NCI-H2196 treated with DMSO at 0.1 percent for 48 hours (cell line): ENCODE results near the gene TFIP11.
A peak's percentile ranks its signal among the peaks of the same experiment; 100 is the strongest.

ENCODE experiments used
- DNase-seq: peaks from one replicate; lab custom pipeline; 2025; ENCODE audit not compliant: unreplicated experiment; lab: John Stamatoyannopoulos, UW

TFIP11 gene

DNA sequence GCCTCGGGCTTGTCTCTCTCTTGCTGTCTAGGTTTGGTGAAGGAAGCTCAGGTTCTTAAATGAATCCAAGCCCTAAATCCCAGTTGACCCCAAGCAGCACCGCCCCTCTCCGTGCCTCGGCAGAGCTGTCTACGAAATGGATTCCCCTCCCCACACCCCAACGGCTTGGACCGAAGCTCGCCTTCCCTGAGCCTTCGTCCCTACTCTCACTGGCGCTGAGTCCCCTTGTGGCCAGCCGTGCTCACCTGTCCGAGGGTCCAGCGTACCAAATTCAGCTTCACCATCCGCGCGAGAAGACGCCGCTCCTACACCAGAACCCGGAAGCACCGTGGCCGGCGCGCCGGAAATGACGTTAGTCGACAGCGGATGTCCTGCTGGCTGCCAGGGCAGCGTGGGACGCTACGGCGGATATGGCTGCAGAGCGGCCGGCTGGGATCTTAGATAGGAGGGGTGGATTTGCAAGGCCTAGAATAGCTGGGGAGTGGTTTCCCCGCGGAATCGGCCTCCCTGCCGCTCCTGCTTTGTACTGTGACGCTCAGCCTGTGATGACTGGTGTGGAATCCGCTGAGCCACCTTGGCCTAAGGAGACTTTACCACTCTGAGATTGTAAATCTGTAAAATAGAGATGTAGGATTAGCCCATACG lies at the start of gene TFIP11:
Gene TFIP11 (minus strand): TSS at position 325 of the 645 bp plus-strand sequence. CDS start 2,201 bp downstream, outside the sequence.
- DNase-seq = peak; percentile 46

DNA sequence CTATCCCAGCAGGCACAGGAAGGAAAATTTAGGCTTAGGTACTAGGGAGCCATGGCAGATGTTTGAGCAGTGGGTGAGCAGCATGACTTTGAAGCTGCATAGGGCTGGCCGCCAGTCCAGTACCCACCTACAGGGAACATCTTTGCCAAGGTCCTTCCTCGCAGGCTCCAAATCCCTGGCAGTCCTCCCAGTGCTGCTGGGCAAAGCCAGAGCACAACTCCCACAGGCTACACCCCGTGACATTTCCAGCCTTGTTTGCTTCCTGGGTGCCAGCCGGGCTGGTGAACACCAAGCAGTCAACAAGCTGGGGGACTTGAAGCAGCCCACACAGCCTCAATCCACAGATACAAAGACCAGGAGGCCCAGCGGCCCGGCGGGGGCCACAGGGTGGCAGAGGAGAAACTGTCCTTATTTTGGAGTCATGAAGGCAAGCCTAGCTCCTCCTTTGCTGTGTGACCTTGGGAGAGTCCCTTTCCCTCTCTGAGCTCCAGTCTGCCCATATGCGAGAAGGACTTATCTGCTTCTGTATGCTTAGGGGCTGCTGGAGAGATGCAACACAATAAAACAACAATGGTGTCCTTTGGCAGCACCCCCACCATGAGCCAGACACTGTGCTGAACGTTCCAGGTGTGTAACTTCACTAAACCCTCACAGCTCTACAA lies 49.6 kb upstream of the TFIP11 start:
- DNase-seq = no peak

DNA sequence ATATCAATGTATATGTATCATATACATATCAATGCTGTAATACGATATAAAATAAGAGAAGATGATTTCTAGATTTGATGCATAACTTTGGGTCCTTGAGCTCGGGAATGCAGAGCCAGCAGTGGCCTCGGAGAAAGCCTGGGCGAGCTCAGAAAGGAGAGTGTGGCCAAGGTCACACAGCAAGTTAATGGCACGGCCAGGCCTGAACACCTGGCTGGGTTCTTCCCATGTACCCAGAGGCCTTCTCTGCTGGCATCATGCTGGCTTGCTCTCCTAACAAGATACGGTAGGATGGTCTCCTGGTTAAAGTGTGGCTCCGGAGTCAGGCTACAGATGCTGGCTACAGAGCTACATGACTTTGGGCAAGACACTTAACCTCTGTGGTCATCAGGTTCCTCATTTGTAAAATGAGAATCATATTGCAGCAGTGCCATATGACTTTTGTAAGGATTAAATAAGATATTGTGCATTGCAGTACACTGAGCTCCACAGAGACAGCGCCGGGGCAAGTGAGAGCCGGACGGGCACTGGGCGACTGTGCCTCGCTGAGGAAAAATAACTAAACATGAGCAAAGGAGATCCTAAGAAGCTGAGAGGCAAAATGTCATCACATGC lies 47.8 kb upstream of the TFIP11 start:
- no peak for DNase-seq

DNA sequence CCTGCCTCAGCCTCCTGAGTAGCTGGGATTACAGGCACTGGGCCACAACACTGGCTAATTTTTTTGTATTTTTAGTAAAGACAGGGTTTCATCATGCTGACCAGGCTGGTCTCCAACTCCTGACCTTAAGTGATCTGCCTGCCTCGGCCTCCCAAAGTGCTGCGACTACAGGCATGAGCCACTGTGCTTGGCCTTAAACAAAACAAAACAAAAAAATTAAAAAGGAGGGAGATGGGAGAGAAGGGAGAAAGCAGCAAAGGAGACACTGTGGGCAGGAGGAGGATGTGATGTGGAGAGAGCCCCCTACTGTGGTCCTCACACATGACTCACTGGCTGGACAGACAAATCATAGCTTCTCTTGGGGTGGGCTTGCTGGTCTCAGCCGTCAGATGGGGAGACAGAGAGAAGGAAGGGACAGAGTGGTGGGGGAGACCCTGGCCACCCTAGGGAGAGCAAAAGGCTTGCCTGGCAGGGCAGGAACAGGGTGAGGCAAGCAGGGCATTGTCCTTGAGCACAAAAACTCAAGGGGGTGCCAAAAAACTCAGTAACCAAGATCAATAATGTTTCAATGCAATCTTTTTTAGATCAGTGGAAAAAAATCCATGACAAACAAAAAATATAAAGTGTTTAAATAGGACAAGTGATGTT lies 46.1 kb upstream of the TFIP11 start:
- no peak for DNase-seq

DNA sequence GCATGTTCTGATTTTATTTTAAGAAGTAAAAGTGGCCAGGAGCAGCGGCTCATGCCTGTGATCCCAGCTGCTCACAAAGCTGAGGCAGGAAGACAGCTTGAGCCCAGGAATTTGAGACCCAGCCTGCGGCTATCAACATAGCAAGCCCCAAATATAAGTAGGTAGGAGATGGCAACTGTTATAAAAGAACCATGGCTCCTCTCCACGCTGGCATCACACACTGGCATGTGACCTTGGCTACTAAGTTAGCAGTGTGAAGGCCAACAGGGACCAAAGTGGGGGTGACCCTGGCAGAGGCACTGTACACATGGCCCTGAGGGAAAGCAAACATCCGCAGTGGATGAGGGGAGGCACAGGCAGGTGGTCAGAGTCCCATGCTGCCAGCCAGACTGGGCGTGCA lies 44.6 kb upstream of the TFIP11 start:
- DNase-seq = no peak

DNA sequence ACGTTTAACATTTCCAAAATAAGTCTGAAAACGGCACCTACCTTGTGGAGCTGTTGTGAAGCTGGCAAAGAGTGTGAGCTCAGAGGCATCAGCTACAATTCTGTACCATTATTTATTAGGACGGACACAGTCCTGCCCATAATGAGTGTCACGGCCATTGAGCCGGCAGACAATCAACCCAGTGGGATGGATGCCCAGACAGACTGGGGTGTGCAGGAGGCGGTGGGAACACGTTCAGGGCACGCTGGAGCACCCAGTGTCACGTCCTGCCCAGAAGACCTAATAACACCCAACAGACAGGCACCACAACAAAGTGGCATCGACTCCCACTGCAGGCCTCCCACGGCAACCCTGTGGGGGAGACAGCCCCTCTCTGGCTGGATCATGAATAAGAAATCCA lies 43.2 kb upstream of the TFIP11 start:
- no peak for DNase-seq

DNA sequence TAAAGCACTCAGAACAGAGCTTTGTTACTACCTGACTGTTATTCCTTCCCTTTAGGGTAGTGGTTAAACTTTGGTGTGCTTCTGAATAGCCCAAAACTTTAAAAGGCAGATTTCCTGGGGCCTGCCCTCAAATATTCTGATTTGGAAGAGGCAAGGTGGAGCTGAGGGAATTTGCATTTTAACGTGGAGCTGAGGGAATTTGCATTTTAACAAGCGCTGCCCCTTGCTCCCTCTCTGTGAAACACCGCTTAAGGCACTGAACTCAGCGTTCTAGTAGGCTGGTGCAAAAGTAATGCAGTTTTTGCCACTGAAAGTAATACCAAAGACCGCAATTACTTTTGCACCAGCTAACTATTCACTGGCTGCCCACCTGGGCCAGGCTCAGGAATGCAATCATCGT lies 42.7 kb upstream of the TFIP11 start:
- DNase-seq = no peak

DNA sequence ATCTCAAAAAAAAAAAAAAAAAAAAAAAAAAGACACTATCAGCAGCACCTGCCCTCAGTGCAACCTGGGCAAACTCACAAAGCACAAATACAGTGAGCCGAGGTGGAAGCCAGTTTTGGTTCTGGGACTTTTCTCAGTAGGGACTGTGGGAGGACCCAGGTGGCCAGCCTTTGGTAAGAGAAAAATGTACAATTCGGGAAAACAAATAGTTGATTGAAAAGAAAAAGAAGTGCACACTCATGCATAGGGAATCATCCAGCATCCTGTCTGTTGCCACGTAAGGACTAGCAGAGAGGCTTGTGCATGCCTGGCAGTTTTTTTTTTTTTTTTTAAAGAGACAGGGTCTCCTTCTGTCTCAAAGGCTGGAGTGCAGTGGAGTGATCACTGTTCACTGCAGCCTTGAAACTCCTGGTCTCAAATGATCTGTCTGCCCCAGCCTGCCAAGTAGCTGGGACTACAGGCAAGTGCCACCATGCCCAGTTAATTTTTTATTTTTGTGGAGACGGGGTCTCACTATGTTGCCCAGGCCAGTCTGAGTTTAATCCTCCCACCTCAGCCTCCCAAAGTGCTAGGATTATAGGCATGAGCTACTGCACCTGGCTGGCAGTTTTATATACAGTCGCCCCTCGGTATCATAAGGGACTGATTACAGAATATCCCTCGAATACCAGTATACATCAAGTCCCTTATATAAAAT lies 40.9 kb upstream of the TFIP11 start:
- no peak for DNase-seq

DNA sequence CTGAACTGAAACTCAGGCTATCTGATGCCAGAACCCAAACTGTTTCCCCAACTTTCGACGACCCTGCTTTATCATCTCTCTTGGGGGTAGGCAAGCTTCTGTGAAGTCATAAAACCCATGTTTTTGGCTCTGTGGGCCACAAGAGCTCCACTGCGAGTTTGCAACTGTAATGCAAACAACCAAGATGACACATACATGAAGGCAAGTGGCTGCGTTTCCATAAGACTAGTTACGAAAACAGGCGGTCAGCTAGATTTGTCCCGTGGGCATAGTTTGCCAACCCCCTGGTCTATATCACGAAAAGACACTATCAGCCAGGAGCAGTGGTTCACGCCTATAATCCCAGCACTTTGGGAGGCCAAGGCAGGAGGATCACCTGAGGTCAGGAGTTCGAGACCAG lies 40.2 kb upstream of the TFIP11 start:
- no peak for DNase-seq

DNA sequence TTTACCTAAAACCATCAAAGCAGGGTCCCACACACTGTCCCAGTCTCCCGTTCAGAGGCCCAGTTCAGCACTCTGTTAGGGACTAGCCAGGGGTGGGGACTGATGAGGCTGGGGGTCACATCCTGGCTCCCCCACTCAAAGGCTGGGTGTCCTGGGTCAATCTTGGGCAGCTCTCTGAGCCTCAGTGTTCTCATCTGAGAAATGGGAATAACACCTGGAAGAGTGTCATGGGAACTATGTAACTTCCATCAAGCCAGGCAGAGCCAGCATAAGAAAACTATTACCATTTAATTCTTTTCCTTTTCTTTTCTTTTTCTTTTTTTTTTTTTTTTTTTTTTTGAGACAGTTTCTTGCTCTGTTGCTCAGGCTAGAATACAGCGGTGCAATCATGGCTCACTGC lies 39.3 kb upstream of the TFIP11 start:
- DNase-seq = no peak

DNA sequence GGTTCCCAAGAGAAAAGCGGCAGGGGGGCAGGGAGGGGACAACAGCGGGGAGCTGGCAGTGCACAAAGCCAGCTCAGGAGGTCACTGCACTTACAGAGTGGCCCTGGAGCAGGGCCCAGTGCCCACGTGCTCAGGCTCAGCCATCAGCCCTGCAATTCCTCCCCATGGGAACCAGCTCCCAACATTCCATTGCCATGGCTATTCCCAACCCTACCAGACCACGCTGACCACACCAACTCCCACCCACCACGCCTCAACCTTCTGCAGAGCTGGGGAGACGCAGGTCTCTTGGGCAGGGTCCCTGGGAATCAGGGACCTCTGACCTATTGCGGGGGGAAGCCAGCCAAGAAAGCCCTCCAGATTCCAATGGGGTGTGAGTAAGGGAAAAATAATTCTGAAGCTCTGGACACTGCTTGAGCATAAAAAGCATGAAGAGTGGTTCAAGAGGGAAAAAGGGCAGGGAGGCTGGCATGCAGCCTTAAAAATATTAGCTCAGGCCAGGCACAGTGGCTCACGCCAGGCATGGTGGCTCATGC lies 38.3 kb upstream of the TFIP11 start:
- DNase-seq = no peak

DNA sequence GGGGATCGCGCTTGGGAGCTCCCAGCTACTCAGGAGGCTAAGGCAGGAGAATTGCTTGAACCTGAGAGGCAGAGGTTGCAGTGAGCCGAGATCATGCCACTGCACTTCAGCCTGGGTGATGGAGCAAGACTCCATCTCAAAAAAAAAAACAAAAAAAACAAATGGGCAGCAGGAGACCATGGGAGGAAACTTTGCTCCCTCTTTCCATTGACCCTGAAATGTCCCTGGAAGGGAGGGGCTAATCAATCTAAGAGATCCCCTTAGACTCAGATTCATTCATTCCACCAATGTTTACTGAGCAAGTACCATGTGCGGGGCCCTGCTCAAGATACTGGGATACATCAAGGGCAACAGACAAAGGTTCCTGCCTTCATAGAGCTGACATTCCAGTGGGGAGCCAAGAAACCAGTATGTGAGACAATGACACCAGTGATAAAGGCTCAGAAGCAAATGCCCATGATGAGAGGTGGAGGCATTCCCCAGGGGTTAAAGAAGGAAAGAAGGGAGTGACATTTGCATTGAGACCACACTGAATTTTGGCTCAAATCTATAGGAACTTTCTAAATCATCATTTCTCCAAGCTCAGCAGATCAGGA lies 37.7 kb upstream of the TFIP11 start:
- no peak for DNase-seq

DNA sequence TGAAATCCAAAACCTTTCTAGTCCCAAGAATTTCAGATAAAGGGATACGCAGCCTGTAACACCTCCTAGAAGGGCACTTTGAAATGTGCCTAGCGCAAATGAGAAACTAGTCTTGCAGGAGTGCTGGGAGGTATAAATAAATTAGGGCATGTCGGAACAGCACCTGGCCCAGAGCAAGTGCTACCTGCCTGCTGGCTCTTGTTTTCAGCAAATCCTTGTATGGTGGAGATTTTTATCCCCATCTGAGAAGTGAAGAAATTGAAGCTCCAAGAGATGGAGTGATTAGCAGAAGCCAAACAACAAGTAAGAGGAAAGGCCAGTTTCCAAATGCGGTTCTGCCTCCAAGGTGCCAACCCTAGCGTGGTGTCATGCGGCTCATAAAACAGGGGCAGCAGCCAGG lies 36.7 kb upstream of the TFIP11 start:
- DNase-seq = no peak

DNA sequence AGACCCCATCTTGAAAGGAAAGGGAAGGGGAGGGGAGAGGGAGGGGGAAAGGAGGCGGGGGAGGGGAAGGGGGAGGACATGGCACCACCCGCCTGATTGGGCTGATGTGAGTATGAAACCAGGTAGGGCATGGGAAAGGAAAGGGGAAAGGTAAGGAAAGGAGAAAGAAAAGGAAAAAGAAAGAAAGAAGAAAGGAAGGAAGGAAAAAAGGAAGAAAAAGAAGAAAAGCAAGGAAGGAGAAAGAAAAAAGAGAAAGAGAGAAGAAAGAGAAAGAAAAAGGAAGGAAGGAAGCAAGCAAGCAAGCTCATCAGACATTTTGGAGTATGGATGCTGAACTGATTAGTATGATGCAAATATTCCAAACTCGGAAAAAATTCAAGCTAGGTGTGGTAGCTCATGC lies 36.0 kb upstream of the TFIP11 start:
- DNase-seq = no peak

DNA sequence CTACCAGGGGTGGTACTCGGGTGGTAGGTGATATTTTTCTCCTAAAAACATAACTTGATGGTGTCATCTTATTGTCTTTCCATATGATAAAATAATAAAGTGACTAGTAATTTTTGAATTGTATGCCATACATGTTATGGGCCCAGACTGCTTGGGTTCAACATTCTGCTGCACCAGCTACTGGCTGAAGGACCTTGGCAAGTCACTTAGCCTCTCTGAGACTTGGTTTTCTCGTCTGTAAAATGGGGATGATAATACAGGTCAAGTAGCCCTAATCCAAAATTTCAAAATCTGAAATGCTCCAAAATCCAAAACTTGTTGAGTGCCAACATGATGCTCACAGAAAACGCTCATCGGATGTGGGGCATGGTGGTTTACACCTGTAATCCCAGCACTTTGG lies 35.6 kb upstream of the TFIP11 start:
- no peak for DNase-seq

DNA sequence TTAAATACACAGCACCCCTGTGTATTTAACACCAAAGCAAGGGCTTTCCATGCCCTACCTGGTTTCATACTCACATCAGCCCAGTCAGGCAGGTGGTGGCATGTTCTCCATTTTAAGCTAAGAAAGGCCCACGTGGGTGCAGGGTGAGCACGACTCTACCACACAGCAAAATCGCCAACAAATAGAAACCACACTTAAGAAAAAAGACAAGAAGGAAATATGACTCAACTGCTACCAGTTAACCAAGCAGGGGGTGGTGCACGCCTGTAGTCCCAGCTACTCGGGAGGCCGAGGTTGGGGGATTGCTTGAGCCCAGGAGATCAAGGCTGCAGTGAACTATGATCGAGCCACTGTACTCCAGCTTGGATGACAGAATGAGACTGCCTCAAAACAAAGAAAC lies 35.2 kb upstream of the TFIP11 start:
- DNase-seq = no peak

DNA sequence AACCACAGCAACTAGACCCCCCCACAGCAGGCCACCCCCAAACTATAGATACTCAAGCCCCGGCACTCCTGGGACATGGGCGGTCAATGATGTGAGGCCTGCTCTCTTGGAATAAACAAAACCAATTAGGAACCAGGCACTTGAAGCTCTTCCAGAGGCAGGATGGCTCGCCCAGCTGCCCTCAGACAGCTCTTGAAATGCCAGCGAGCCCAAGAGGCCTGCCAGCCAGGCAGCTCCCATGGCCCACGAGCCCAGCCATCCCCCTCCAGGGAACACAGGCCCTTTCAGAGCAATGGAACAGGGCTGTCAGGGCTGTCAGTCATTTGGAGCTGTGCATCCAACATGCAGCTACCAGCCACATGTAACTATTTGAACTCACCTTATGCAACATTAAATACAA lies 34.0 kb upstream of the TFIP11 start:
- no peak for DNase-seq

DNA sequence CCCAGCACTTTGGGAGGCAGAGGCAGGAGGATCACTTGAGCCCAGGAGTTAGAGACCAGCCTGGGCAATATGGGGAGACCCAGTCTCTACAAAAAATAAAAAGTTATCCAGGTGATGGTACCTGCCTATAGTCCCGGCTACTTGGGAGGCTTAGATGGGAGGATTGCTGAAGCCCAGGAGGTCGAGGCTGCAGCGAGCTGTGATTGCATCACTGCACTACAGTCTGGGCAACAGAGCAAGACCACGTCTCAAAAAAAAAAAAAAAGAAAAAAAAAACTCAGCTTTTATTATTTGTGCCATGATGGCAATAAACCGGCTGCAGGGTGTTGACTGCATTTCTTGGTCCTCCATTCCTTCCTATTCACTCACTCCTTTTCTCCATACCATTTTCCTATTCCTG lies 33.6 kb upstream of the TFIP11 start:
- DNase-seq = no peak

DNA sequence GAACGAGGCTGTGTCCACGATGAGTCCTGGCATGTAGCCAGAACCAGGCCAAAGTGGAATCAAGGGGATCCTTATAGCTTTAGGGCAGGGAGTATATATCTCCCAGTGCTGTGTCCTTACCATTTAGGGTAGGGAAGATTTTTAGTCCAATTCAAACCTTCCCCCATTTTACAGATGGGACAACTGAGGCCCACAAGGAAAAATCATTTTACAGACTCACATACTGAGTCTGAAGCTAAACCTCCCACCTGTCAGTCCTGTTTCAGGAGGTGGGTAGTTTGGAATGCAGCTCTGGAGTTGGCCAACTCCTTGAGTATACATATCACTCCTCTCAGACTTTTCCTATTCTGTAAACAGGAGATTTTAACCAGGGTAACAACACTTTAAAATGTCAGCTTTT lies 33.1 kb upstream of the TFIP11 start:
- no peak for DNase-seq

DNA sequence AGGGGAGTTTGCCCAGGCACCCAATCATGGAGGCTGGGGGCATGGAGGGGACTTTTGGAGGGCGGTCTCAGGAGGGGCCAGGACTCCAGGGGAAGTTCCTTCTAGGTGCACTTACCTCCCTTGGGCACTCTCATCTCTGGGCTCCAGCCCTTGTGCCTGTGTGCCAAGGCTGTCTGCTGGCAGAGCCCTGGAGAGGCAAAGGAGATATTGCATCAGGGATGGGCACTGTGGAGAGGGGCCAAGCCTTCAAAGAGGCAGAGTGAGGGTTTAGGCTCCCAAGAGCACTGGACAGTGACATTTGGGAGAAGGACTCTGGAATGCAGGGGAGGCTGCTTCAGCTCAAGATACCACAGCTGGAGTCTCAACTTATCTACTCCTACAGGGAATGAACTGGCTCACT lies 32.2 kb upstream of the TFIP11 start:
- DNase-seq = no peak

DNA sequence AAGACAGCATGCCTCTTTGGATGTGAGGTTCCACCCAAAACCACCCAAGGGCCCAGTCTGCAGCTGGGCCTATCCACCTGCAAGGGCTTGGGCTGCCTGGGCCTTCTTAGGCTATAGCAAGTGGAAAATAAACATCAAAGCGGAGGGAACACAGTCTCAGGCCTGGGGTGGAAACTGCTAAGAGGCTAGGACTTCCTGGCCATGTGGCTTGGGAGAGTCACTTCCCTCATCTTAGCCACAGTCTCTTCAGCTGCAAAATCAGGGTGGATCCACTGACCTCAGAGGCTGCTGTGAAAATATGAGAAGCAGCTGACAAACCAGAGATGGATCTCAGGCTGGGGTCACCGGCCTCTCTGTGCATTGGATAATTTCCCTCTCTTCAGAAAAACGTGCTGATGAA lies 30.6 kb upstream of the TFIP11 start:
- no peak for DNase-seq
